Coronary artery (tissue), 2 donors: Measurements from ENCODE around the gene OPRL1.

ENCODE experiments used
- DNase-seq: peaks from one replicate; pipeline ENCODE4 v3.0.0-alpha.2; 2017; ENCODE audit warnings: low spot score
- H3K27ac ChIP-seq, 2 donors: fragments of 200-600 bp; sonication (generic); one replicate each; pipeline ENCODE4 v1.5.1; 2016 to 2019
- H3K4me3 ChIP-seq: fragments of 200-600 bp; sonication (generic); 2 replicates; pipeline ENCODE4 v1.5.1; 2016; ENCODE audit warnings: mild to moderate bottlenecking, moderate library complexity
- CTCF ChIP-seq: fragments of 200-600 bp; sonication (generic); IDR thresholded peaks from one replicate; pipeline ENCODE4 v1.5.1; 2019; ENCODE audit warnings: antibody characterized with exemption

Gene OPRL1

GRCh38 chr20:64099086-64099786 is 19.4 kb downstream of the OPRL1 start:
- no peak overlapping the region for H3K27ac ChIP-seq
- H3K4me3 ChIP-seq, result no peak overlapping the region
- no peak for DNase-seq
- TF ChIP-seq CTCF, result no peak

DNA sequence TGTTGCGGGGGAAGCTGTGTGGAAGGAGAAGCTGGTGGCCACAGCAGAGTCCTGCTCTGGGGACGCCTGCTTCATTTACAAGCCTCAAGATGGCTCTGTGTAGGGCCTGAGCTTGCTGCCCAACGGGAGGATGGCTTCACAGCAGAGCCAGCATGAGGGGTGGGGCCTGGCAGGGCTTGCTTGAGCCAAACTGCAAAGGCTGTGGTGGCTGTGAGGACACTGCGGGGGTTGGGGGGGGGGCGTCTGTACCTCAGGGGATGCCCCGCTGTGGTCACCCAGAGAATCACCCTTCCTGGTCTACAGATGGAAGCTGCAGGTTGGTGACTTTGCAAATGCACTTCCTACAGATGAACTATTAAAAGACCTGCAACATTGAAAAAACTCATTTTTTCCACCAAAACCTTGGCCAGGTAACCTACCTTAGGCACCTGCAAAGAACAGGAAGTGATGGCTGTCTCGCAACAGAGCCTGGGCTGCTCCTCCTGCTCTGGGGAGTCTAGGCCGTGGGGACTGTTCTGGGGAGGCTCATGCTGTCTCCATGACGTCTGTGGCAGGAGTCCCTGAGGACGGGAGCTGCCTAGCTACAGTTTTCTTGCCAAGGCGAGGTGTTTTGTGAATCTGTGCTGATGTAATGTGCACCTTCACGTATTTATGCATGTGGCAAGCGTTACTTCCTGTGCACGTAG is 20.1 kb downstream of the OPRL1 start:
- TF ChIP-seq CTCF, result no peak
- DNase-seq, result no peak
- H3K4me3 ChIP-seq, result no peak overlapping the region

DNA sequence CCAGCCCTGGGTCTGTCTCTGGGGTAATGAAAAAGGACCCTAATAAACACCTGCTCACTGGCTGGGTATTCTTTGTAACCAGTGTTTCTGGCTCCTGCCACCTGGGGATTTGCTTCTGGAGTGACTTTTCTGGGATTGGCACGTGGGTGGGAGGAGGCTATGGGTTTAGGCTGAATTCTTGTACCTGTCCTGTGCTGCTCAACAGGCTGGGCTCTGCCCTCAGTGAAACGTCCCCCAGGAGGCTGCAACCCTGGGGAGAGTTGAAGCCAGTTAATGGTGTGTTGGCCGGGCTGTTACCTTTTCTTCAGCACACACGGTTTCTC is 20.6 kb downstream of the OPRL1 start:
- no peak for DNase-seq
- TF ChIP-seq CTCF, result no peak
- H3K27ac ChIP-seq, result no peak overlapping the region
- H3K4me3 ChIP-seq, result no peak overlapping the region

More for the DNA sequence above, 20.1 kb downstream of the OPRL1 start:
- H3K27ac ChIP-seq, result no peak overlapping the region

GRCh38 chr20:64100946-64101688 is 21.2 kb downstream of the OPRL1 start:
- no peak for TF ChIP-seq CTCF
- no peak for DNase-seq
- Histone ChIP-seq H3K4me3 (no peak overlapping the region), H3K27ac (no peak overlapping the region)

GRCh38 chr20:64101731-64102621 is 22.1 kb downstream of the OPRL1 start:
- no peak for TF ChIP-seq CTCF
- peak overlapping the region; percentile 64 for H3K4me3 ChIP-seq
- no peak overlapping the region for H3K27ac ChIP-seq
- DNase-seq, result no peak

GRCh38 chr20:64102647-64103354 is 22.9 kb downstream of the OPRL1 start:
- Histone ChIP-seq H3K27ac (no peak overlapping the region), H3K4me3 (peak overlapping the region; percentile 64)
- DNase-seq, result no peak
- no peak for TF ChIP-seq CTCF
